Upper lobe of left lung (tissue), 4 donors: ENCODE results near the gene SEPTIN5.

Experiments
- EP300 ChIP-seq, 4 donors: sonication (generic); formaldehyde crosslinking; IDR thresholded peaks; one replicate each; pipeline ENCODE4 v1.5.1; 2017; ENCODE audit warnings: antibody characterized with exemption in 4 of 4, control low read depth in 2 of 4
- POLR2A ChIP-seq, 4 donors: fragments of 450-650 bp; IDR thresholded peaks; one replicate each; pipeline ENCODE4 v1.5.1; 2016 to 2017; ENCODE audit warnings: antibody characterized with exemption in 4 of 4, mild to moderate bottlenecking in 2 of 4
- POLR2AphosphoS5 ChIP-seq, 2 donors: sonication (generic); formaldehyde crosslinking; IDR thresholded peaks; one replicate each; pipeline ENCODE4 v1.5.1; 2017; ENCODE audit warnings: antibody characterized with exemption in 2 of 2
- TF ChIP-seq, protein P1 (sequence below), 6 experiments: fragments of 450-650 bp in 4 of 6; fragments of 200-600 bp in 2 of 6; sonication (generic) in 2 of 6; IDR thresholded peaks; one replicate each; pipeline ENCODE4 v1.5.1; 2016 to 2019; ENCODE audit warnings: antibody characterized with exemption in 6 of 6

DNA sequence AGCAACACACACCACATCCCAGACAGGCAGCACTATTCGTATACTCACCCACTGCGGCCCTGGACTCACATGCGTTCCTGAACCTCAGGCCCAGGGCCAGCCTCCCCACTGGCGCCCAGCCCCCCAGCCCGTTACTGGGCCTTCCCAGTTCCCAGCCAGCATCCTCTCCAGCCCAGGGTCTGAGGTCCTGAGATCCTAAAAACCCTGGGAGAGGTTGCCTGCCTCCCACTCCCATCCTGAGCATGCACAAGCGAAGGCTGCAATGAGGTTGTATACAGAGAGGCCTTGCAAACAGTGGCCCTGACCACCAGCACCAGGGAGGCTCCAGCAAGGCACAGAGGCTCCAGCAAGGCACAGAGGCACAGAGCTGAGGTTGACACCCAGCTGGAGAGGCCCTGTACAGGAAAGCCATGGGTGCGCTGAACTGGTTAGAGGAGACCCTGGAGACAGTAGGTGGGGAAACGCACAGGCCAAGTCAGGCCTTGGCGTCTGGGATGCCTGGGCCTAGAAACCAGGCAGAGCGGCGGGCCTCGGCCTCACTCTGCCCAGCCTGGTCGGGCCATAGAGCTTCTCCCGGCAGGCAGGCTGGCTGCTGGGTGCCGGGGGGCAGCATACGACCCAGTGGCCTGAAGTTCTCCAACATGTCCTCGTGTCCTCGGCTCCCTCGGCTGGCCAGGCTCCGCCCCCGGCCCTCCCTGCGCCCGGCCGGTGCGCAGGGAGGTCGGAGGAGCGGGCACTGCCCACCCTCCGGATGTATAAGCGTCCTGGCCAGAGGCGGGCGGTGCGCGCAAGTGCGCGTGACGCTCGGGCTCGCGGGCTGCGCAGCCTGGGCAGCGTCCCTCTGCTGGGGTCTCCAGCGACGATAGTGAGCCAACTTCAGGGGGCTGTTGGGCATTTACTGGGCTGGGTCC is 43.9 kb downstream of the SEPTIN5 start:
- TF ChIP-seq EP300 (IDR thresholded peaks at IDR 0.05) (no peak), POLR2AphosphoS5 (IDR thresholded peaks at IDR 0.05) (no peak), POLR2A (IDR thresholded peaks at IDR 0.05) (peak in 1 of 4 donors; percentile 8)
- TF ChIP-seq, protein P1, sequence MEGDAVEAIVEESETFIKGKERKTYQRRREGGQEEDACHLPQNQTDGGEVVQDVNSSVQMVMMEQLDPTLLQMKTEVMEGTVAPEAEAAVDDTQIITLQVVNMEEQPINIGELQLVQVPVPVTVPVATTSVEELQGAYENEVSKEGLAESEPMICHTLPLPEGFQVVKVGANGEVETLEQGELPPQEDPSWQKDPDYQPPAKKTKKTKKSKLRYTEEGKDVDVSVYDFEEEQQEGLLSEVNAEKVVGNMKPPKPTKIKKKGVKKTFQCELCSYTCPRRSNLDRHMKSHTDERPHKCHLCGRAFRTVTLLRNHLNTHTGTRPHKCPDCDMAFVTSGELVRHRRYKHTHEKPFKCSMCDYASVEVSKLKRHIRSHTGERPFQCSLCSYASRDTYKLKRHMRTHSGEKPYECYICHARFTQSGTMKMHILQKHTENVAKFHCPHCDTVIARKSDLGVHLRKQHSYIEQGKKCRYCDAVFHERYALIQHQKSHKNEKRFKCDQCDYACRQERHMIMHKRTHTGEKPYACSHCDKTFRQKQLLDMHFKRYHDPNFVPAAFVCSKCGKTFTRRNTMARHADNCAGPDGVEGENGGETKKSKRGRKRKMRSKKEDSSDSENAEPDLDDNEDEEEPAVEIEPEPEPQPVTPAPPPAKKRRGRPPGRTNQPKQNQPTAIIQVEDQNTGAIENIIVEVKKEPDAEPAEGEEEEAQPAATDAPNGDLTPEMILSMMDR (IDR thresholded peaks at IDR 0.05), result no peak
